ENCODE measurements around the gene MBNL1.

MBNL1 gene

DNA sequence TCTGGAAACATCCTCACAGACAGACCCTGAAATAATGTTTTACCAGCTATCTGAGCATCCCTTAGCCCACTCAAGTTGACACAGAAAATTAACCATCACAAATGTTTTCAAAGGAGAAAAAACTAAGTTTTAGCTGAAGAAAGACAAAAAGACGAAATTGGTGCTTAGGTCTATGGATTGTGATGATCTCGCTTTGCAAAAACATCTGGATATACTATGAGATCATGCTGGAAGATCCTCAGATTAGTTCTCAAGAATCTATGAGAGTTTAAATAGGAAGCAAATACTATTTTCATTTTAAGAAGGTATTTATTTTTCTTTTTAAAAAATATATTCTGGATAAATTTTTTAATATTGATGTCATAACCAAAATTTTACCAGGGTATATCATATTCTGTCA lies 42.6 kb upstream of the MBNL1 start:
- TF ChIP-seq, protein P1, sequence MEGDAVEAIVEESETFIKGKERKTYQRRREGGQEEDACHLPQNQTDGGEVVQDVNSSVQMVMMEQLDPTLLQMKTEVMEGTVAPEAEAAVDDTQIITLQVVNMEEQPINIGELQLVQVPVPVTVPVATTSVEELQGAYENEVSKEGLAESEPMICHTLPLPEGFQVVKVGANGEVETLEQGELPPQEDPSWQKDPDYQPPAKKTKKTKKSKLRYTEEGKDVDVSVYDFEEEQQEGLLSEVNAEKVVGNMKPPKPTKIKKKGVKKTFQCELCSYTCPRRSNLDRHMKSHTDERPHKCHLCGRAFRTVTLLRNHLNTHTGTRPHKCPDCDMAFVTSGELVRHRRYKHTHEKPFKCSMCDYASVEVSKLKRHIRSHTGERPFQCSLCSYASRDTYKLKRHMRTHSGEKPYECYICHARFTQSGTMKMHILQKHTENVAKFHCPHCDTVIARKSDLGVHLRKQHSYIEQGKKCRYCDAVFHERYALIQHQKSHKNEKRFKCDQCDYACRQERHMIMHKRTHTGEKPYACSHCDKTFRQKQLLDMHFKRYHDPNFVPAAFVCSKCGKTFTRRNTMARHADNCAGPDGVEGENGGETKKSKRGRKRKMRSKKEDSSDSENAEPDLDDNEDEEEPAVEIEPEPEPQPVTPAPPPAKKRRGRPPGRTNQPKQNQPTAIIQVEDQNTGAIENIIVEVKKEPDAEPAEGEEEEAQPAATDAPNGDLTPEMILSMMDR (IDR thresholded peaks at IDR 0.05; ENCODE audit: insufficient read depth, low read length, poor library complexity, severe bottlenecking), result no peak
- no peak for DNase-seq (ENCODE audit: extremely low read depth, insufficient read length)
- Histone ChIP-seq H3K36me3 (ENCODE audit: control insufficient read depth, insufficient read depth, low read length) (no peaks in the 10 kb centered on the region), H3K4me3 (replicated peaks; ENCODE audit: low read depth, low read length) (no peak overlapping the region), H3K27me3 (replicated peaks; ENCODE audit: control insufficient read depth, insufficient read depth, low read length) (no peaks in the 10 kb centered on the region)

DNA sequence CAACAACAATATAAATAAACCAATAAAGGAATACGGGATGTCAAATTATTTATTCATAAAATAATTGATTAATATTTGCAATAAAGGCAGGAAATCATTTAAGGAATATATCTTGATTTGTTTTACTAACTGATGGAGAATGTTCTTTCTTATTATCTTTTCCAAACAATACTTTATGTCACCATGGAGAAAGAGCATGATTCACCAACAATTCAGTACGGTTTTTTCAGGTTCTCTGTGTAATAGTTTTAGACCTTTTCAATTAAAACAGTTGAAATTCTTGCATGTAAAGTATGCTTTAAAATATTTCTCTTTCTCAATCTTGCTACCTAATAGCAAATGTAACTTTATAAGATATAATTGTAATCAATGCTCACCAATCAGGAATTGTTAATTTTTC lies 41.7 kb upstream of the MBNL1 start:
- no peak overlapping the region for H3K4me3 ChIP-seq (replicated peaks; ENCODE audit: low read depth, low read length)
- DNase-seq (ENCODE audit: extremely low read depth, insufficient read length), result no peak
- no peaks in the 10 kb centered on the region for H3K27me3 ChIP-seq (replicated peaks; ENCODE audit: control insufficient read depth, insufficient read depth, low read length)
- H3K36me3 ChIP-seq (ENCODE audit: control insufficient read depth, insufficient read depth, low read length), result no peaks in the 10 kb centered on the region
- TF ChIP-seq, protein P1 (IDR thresholded peaks at IDR 0.05; ENCODE audit: insufficient read depth, low read length, poor library complexity, severe bottlenecking), result no peak

DNA sequence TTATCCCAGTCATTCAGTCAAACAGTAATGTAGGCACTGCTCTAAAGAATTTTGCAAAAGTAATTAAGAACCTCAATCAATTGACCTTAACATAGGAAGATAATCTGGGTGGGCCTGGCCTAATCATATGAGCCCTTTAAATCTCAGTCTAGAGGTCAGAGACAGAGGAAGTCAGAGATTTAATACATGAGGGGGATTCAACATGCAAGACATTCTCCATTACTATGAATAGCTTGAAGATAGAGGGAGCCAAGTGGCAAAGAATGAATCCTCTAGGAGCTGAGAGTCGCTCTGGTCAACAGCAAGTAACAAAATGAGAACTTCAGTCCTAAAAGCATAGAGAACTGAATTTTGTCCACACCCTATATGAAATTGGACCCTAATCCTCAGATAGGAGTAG lies 39.0 kb upstream of the MBNL1 start:
- no peaks in the 10 kb centered on the region for H3K27me3 ChIP-seq (replicated peaks; ENCODE audit: control insufficient read depth, insufficient read depth, low read length)
- DNase-seq (ENCODE audit: extremely low read depth, insufficient read length), result no peak

DNA sequence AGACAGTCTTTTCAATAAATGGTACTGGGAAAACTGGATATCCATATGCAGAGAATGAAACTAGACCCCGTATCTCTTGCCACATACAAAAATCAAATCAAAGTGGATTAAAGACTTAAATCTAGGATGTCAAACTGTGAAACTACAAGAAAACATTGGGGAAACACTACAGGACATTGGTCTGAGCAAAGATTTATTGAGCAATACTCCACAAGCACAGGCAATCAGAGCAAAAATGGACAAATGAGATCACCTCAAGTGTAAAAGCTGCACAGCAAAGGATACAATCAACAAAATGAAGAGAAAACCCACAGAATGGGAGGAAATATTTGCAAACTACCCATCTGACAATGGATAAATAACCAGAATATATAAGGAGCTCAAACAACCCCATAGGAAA lies 38.4 kb upstream of the MBNL1 start:
- Histone ChIP-seq H3K27me3 (replicated peaks; ENCODE audit: control insufficient read depth, insufficient read depth, low read length) (no peaks in the 10 kb centered on the region), H3K36me3 (ENCODE audit: control insufficient read depth, insufficient read depth, low read length) (no peaks in the 10 kb centered on the region), H3K4me3 (replicated peaks; ENCODE audit: low read depth, low read length) (no peak overlapping the region)
- TF ChIP-seq, protein P1 (IDR thresholded peaks at IDR 0.05; ENCODE audit: insufficient read depth, low read length, poor library complexity, severe bottlenecking), result no peak
- no peak for DNase-seq (ENCODE audit: extremely low read depth, insufficient read length)

More for the DNA sequence above, 39.0 kb upstream of the MBNL1 start:
- TF ChIP-seq, protein P1 (IDR thresholded peaks at IDR 0.05; ENCODE audit: insufficient read depth, low read length, poor library complexity, severe bottlenecking), result no peak
- H3K4me3 ChIP-seq (replicated peaks; ENCODE audit: low read depth, low read length), result no peak overlapping the region
- H3K36me3 ChIP-seq (ENCODE audit: control insufficient read depth, insufficient read depth, low read length), result no peaks in the 10 kb centered on the region

DNA sequence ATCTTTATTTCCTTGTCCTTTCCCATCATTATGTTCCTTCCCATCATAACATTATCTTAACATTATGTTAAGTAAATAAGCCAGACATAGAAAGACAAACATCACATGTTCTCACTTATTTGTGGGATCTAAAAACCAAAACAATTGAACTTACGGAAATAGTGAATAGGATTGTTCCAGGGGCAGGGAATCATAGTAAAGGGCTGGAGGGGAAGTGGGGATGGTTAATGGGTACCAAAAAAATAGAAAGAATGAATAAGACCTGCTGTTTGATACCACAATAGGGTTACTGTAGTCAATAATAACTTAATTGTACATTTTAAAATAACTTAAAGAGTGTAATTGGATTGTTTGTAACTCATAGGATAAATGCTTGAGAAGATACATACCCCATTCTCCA lies 36.7 kb upstream of the MBNL1 start:
- Histone ChIP-seq H3K36me3 (ENCODE audit: control insufficient read depth, insufficient read depth, low read length) (no peaks in the 10 kb centered on the region), H3K27me3 (replicated peaks; ENCODE audit: control insufficient read depth, insufficient read depth, low read length) (no peaks in the 10 kb centered on the region), H3K4me3 (replicated peaks; ENCODE audit: low read depth, low read length) (no peak overlapping the region)
- no peak for DNase-seq (ENCODE audit: extremely low read depth, insufficient read length)
- TF ChIP-seq, protein P1 (IDR thresholded peaks at IDR 0.05; ENCODE audit: insufficient read depth, low read length, poor library complexity, severe bottlenecking), result no peak

DNA sequence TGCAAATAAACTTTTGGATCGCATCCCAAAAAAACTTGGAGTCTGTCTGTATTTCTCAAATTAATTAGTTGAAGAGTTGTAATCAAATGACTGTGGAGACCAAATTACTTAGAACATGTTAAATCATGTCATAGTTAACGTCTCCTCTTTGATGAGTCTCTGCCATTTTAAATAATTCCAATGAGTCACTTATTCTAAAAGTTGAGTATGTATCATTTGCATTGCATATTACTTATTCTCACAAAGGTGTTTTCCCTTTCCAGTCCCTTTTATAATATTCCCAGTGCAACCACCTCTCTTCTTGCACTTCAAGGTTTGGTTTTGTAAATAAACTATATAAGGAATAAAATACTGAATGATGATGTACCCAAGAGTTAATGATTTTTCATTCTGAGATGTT lies 36.0 kb upstream of the MBNL1 start:
- TF ChIP-seq, protein P1 (IDR thresholded peaks at IDR 0.05; ENCODE audit: insufficient read depth, low read length, poor library complexity, severe bottlenecking), result no peak
- no peaks in the 10 kb centered on the region for H3K27me3 ChIP-seq (replicated peaks; ENCODE audit: control insufficient read depth, insufficient read depth, low read length)
- no peak for DNase-seq (ENCODE audit: extremely low read depth, insufficient read length)
- H3K36me3 ChIP-seq (ENCODE audit: control insufficient read depth, insufficient read depth, low read length), result no peaks in the 10 kb centered on the region
- no peak overlapping the region for H3K4me3 ChIP-seq (replicated peaks; ENCODE audit: low read depth, low read length)
